GM23248 (cell line): ENCODE data around the gene PLEKHG1.

Experiments used
- EZH2 ChIP-seq: fragments of 200-600 bp; sonication (generic); IDR thresholded peaks from 2 replicates; pipeline ENCODE4 v1.6.1; 2018; ENCODE audit warnings: antibody characterized with exemption, mild to moderate bottlenecking; ENCODE audit not compliant: insufficient read depth, poor library complexity, severe bottlenecking
- EZH2phosphoT487 ChIP-seq: fragments of 200-600 bp; sonication (generic); IDR thresholded peaks from 2 replicates; pipeline ENCODE4 v1.6.1; 2018; ENCODE audit warnings: antibody characterized with exemption, moderate library complexity, mild to moderate bottlenecking, low read depth; ENCODE audit not compliant: insufficient read depth

DNA sequence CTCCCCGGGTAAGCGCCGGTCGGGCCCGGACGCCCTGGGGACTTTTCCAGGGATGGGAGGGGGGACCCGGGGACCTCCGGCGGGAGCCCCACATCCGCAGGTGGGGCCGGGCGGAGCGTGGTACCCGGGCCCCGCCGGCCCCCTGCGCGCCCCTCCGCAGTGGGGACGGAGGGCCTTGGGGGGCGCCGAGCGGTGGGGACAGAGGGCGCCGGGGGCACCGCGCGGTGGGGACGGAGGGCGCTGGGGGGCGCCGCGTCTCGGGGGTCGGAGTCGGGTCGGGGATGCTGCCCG, 270 bp downstream of the PLEKHG1 start:
- TF ChIP-seq EZH2phosphoT487 (no peak), EZH2 (no peak)
